MCF 10A (cell line): ENCODE results near the gene NSD1. TPM values are rescaled to one million over a fixed set of nuclear protein-coding genes. Genes with fewer than 3 reads are reported as not detected.

ENCODE experiments used
- BruUV-seq: library from RNA; stranded (reverse); fragments of 400-500 nt; replicated peaks from 2 replicates; lab custom pipeline; 2021; lab: Mats Ljungman, UMichigan
- CTCF ChIA-PET: fragments of 300-600 bp; sonication (Branson Sonifier 250); formaldehyde crosslinking; extraction: SDS; loops from one replicate; lab custom pipeline; 2021; ENCODE audit warnings: antibody characterized with exemption, inconsistent platforms; lab: Yijun Ruan, JAX
- POLR2A ChIA-PET: fragments of 300-600, 350-650 bp; sonication (Branson Sonifier 250); formaldehyde crosslinking; extraction: SDS; loops from one replicate; lab custom pipeline; 2020; ENCODE audit warnings: antibody characterized with exemption, inconsistent platforms; lab: Yijun Ruan, JAX
- DNase-seq: peaks from one replicate; pipeline ENCODE4 v3.0.0-alpha.2; 2018; ENCODE audit not compliant: unreplicated experiment
- H3K27ac Mint-ChIP-seq: one replicate; pipeline ENCODE4 v1.8.0; 2022; ENCODE audit warnings: mild to moderate bottlenecking, low read depth, mixed read lengths; ENCODE audit not compliant: unreplicated experiment
- H3K27me3 Mint-ChIP-seq: one replicate; pipeline ENCODE4 v1.8.0; 2022; ENCODE audit warnings: mixed read lengths; ENCODE audit not compliant: insufficient read depth, unreplicated experiment
- H3K36me3 Mint-ChIP-seq: one replicate; pipeline ENCODE4 v1.8.0; 2022; ENCODE audit warnings: mild to moderate bottlenecking, moderate library complexity, mixed read lengths; ENCODE audit not compliant: insufficient read depth, unreplicated experiment
- H3K4me1 Mint-ChIP-seq: one replicate; pipeline ENCODE4 v1.8.0; 2022; ENCODE audit warnings: mixed read lengths; ENCODE audit not compliant: insufficient read depth, unreplicated experiment
- H3K4me3 Mint-ChIP-seq: one replicate; pipeline ENCODE4 v1.8.0; 2022; ENCODE audit warnings: mild to moderate bottlenecking, moderate library complexity, mixed read lengths; ENCODE audit not compliant: unreplicated experiment
- H3K9me3 Mint-ChIP-seq: one replicate; pipeline ENCODE4 v1.8.0; 2022; ENCODE audit warnings: mixed read lengths; ENCODE audit not compliant: unreplicated experiment
- CTCF ChIP-seq: fragments of 200-600 bp; IDR thresholded peaks from one replicate; pipeline ENCODE4 v1.8.0; 2022; ENCODE audit warnings: antibody characterized with exemption, mild to moderate bottlenecking; ENCODE audit not compliant: unreplicated experiment
- intact Hi-C: fragments of 100-400 bp; cut with micrococcal nuclease; formaldehyde crosslinking; loops from 2 replicates; pipeline ENCODE4 v1.14.1; 2022
- total RNA-seq: library from RNA; stranded (reverse); gene quantifications from 2 replicates; pipeline ENCODE4 v1.2.3, GENCODE V29; 2022

The NSD1 gene
- total RNA-seq, 1 experiment from 2014 or later, result 110 TPM

DNA sequence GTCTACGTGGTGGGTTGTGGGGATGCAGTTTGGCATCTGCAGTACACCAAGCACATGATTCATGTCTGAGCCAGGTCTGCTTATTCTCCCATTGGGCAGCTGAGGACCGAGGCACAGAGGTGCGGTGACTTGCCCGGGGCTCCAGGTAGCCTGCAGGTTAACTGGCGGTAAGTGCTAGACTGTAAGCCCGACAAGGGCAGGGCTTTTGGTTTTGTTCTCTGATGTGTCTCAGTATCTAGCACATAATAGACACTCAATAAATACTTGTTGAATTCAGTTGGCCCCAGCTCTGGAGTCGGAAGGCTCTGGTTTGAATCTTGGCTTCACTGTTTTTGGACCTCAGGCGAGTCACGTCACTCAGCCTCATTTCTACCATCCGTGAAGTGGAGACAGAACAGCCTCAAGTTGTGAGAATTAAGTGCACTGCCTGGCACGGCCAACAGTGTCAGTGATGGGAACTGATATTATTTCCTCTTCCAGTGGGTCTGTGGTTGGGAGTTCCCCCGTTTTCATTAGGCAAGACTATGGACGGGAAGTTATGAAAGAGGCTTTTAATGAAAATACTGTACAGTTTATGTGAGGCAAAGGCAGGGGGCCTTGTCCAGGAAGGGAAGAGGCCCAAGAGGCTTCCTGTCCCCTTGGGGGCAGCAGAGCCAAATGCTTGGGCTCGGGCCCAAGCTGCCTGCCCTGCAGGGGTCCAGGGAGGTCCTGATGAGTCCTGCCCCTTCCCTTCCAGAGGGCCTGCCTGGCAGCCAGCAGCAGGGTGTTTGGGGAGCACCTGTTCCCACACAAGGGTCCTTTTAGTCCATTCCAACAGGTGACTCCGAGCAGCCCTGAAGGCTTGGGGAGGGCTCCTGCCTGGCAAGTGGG lies 173.3 kb downstream of the NSD1 start:
- no peaks in the 10 kb centered on the region for H3K27me3 Mint-ChIP-seq
- TF ChIP-seq CTCF, result no peak
- peaks cover 56% of the 10 kb centered on the region for H3K4me1 Mint-ChIP-seq
- peaks cover 41% of the 10 kb centered on the region for H3K36me3 Mint-ChIP-seq
- ChIA-PET POLR2A (interaction anchor here (1.2 to 1.3 kb wide), 2 partner anchors 9 to 148 kb away, joined by 3 read pairs; no protein-coding TSS in a partner anchor), CTCF (interaction anchor here (0.5 to 5.8 kb wide), 6 partner anchors 11 to 236 kb away, joined by 3 to 52 read pairs (median 4); partner anchors contain the start of gene LMAN2)
- no TSS peak for BruUV-seq
- intact Hi-C loops, result no loop called here
- peak; percentile 68 for DNase-seq
- no peak overlapping the region for H3K27ac Mint-ChIP-seq
- no peak overlapping the region for H3K4me3 Mint-ChIP-seq
- H3K9me3 Mint-ChIP-seq, result no peaks in the 10 kb centered on the region

DNA sequence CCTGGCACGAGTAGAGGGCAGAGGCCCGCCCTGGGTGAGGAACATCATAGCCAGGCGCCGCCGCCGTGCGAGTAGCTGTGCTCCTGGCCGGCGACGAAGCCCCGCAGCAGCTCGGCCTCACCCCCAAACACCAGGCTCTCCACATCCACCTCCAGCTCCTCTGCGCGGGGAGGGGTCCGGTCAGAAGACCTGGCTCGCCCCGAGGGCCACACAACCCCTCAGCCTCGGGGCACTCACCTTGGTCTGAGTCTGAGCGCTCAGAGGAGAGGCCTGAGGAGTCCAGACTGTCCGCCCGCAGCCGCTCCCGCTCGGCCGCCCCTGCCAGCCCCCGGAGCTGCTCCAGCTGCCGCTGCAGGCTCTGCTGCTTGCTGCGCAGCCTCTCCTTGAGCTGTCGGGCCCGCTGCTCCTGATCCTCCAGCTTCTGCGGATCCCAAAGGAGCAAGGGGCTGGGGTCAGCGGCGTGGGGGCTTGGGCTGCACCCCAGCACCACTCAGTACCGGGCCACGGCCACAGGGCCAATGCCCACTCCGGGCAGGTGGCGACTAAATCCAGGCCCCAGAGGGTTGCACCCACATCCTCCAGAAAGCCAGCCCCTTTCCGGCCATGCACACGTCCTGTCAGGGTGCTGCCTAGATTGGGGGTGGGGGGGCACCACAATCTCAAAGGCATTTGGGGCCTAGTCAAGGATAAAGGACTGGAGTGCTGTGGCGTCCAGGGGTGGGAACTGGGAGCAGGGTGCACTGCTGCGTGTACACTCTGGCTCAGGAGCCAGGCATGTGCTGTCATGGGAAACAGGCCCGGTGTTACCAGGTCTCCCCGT lies 174.2 kb downstream of the NSD1 start:
- ChIA-PET CTCF (interaction anchor here (0.6 to 5.8 kb wide), 9 partner anchors 16 to 236 kb away, joined by 3 to 52 read pairs (median 17); partner anchors contain the start of gene PDLIM7), POLR2A (interaction anchor here (1.0 kb wide), 1 partner anchor 193 kb away, joined by 4 read pairs; no protein-coding TSS in a partner anchor)
- H3K36me3 Mint-ChIP-seq, result peaks cover 41% of the 10 kb centered on the region

GRCh38 chr5:177308740-177309139 lies 175.2 kb downstream of the NSD1 start:
- BruUV-seq, result no TSS peak
- Mint-ChIP-seq H3K9me3 (no peaks in the 10 kb centered on the region), H3K4me3 (no peak overlapping the region), H3K27me3 (no peaks in the 10 kb centered on the region), H3K27ac (peak overlapping the region; percentile 67), H3K4me1 (peaks cover 53% of the 10 kb centered on the region), H3K36me3 (peaks cover 41% of the 10 kb centered on the region)
- ChIA-PET CTCF (interaction anchor here (0.5 to 5.8 kb wide), 27 partner anchors 10 to 237 kb away, joined by 3 to 52 read pairs (median 8); partner anchors contain the start of gene PDLIM7), POLR2A (interaction anchor here (0.7 to 1.8 kb wide), 5 partner anchors 19 to 195 kb away, joined by 3 to 11 read pairs (median 3); partner anchors contain the start of gene LMAN2)
- intact Hi-C loops, result loop anchor here (1.0 to 2.0 kb wide), 3 partner anchors 94 to 194 kb away; no protein-coding TSS in a partner anchor
- TF ChIP-seq CTCF, result no peak
- no peak for DNase-seq

More for the DNA sequence above, 174.2 kb downstream of the NSD1 start:
- no TSS peak for BruUV-seq
- no peaks in the 10 kb centered on the region for H3K27me3 Mint-ChIP-seq
- peaks cover 50% of the 10 kb centered on the region for H3K4me1 Mint-ChIP-seq
- no peaks in the 10 kb centered on the region for H3K9me3 Mint-ChIP-seq
- no peak for DNase-seq
- H3K27ac Mint-ChIP-seq, result no peak overlapping the region
- no peak for TF ChIP-seq CTCF
- intact Hi-C loops, result loop anchor here (2.0 kb wide), 2 partner anchors 95 to 147 kb away; no protein-coding TSS in a partner anchor
- H3K4me3 Mint-ChIP-seq, result no peak overlapping the region
